ENCODE measurements around the gene IGSF22. TPM values are rescaled to one million over a fixed set of nuclear protein-coding genes. Genes with fewer than 3 reads are reported as not detected.
"Not testable (repeated sequence)": the region's sequence is repeated elsewhere in the genome, so short reads cannot be mapped to it uniquely, and the experiment has no call there.

Gene IGSF22
- total RNA-seq, 1 donor from 2014 or later: 0.06 TPM

- DNase-seq (ENCODE audit: extremely low read depth, low read depth, low spot score): no peak
These were observed 32.8 kb downstream of the IGSF22 start for GRCh38 chr11:18692941-18693760.

DNA sequence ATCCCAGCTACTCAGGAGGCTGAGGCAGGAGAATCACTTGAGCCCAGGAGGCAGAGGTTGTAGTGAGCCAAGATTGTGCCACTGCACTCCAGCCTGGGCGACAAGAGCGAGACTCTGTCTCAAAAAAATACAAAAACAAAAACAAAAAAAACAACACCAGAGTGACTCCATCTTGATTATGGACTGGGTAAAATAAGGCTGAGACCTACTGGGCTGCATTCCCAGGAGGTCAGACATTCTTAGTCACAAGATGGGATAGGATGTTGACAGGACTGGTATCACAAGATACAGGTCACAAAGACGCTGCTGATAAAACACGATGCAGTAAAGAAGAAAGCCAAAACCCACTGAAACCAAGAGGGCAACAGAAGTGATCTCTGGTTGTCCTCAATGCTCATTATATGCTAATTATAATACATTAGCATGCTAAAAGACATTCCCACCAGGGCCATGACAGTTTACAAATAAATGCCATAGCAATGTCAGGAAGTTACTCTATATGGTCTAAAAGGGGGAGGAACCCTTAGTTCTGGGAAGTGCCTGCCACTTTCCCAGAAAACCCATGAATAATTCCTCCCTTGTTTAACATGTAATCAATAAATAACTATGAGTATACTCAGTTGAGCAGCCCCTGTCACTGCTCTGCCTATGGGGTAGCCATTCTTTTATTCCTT, 34.4 kb downstream of the IGSF22 start:
- not testable (repeated sequence) for DNase-seq (ENCODE audit: extremely low read depth, low read depth, low spot score)

DNA sequence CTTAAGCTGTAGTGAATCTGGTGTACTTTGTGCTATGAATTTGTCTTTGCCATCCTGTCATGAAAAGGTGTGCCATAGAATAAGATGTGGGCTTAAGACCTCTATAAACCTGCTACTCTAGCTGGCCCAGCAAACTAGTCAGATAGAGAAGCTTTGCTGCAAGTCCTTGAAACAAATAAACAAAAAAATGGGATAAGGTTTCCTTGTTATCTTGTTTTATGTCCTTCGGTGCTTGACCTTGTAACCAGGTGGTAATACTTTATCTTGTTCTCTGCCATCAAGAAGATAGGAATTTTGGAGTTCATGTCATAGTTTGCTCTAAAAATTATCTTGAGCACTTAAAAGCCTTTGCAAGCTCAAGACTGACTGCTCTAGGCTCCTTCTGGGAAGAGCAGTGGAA, 41.7 kb downstream of the IGSF22 start:
- no peak for DNase-seq (ENCODE audit: extremely low read depth, low read depth, low spot score)

GRCh38 chr11:18682466-18682865, 43.5 kb downstream of the IGSF22 start:
- no peak for DNase-seq (ENCODE audit: extremely low read depth, low read depth, low spot score)

DNA sequence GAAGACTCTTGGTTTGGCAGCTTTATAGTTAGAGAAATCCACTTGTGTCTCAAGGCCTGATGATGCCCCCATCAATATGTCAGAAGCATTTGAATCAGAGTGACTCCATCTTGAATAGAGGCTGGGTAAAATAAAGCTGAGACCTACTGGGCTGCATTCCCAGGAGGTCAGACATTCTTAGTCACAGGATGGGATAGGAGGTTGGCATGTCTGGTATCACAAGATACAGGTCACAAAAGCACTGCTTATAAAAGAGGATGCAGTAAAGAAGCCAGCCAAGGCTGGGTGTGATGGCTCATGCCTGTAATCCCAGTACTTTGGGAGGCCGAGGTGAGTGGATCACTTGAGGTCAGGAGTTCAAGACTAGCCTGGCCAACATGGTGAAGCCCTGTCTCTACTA, 44.0 kb downstream of the IGSF22 start:
- DNase-seq (ENCODE audit: extremely low read depth, low read depth, low spot score): not testable (repeated sequence)

DNA sequence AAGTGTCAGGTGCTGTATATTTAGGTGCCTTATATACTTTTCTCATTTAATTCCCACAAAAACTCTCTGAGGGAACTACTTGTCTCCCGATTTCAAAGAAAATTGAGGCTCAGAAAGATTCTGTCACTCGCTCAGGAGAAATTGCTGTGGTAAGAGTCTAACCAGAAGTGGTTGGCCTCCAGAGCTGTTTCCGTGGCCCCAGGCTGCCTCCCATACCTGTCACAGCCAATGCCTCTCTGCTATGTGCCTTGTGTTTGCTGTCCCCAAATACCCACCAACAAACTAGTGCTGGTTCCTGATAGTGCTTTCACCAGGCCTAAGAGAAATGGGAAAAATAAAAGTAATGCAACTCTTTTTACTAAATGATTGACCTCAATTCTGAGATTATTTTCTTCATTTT, 48.4 kb downstream of the IGSF22 start:
- DNase-seq (ENCODE audit: extremely low read depth, low read depth, low spot score): no peak

DNA sequence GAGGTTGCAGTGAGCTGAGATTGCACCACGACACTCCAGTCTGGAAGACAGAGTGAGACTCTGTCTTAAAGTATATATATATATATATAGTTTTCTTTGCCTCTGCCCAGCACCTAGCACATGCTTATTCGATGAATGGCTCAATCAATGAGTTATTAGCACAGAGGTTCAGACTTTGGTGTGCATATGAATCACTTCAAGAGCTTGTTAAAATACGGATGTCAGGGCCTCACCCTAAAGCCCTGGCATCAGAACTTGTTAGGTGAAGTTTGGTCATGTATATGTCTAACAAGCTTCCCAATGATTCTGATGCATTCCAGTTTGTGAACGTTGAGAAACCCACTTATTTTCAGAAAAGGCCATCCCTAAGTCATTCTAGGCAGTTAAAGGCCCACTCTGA, 49.2 kb downstream of the IGSF22 start:
- no peak for DNase-seq (ENCODE audit: extremely low read depth, low read depth, low spot score)

GRCh38 chr11:18672209-18672608, 53.8 kb downstream of the IGSF22 start:
- DNase-seq (ENCODE audit: extremely low read depth, low read depth, low spot score): not testable (repeated sequence)

DNA sequence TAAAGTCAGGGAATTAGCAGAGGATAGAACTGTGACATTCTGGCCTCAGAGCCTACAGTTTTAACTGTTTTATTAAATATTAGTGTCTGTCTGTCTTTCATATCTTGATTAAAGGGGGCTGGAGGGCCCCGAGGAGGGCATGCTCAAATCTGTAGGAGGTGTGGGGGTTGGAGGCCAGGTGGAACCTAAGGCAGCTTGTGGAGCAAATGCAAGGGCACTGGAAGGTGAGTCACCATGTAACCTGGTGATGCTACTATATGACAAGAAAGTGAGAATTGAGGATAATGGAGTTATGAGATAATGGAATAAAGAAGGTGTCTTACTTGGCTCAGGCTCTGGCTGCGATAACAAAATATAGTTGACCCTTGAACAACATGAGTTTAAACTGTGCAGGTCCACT, 54.7 kb downstream of the IGSF22 start:
- DNase-seq (ENCODE audit: extremely low read depth, low read depth, low spot score): no peak

DNA sequence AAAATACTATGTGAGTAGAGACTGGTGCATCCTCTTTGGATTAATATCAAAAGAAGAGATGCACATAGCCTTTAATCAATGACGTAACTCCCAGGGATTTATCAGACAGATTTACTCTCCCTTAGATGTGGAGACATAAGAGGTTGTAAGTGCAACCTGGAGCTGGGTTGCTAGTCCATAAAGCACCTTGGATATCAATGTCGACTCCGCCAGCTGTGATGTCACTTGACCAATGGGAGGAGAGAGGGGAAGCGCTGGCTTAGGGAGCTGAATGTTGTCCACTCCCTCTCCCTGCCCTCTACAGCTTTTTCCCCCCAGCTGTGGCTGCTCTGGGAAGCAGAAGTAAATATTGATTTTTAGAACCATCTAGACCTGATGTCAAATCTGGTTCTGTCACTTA, 56.3 kb downstream of the IGSF22 start:
- no peak for DNase-seq (ENCODE audit: extremely low read depth, low read depth, low spot score)

DNA sequence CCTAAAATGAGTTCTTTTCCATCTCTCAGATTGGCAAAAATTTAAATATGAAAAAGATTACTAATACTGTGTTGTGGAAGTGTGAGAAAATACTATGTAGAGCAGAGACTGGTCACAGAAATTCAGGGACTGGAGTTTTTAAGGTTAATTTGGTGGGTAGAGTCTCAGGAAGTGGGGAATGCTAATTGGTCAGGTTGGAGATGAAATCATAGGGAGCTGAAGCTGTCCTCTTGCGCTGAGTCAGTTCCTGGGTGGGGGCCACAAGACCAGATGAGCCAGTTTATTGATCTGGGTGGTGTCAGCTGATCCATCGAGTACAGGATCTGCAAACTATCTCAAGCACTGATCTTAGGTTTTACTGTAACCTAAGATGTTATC, 56.8 kb downstream of the IGSF22 start:
- DNase-seq (ENCODE audit: extremely low read depth, low read depth, low spot score): no peak

DNA sequence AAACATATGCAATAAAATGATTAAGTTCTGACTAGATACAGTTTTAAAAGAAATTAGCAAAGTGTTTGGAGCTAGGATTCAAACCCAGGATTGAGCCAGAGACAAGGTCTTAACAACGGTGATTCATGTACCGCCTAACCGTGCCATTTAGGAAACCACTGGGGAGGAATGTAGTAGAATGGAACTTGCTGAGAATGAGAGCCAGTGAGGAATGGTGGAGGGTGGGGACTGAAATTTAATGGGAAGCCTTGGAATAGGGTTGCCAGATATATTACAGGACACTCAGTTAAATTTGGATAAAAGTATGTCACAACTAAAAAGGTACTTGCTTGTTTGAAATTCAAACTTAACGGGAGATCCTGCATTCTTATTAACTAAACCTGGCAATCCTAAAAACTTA, 57.9 kb downstream of the IGSF22 start:
- DNase-seq (ENCODE audit: extremely low read depth, low read depth, low spot score): no peak

- not testable (repeated sequence) for DNase-seq (ENCODE audit: extremely low read depth, low read depth, low spot score)
These were observed 60.6 kb downstream of the IGSF22 start for GRCh38 chr11:18665353-18665872.

GRCh38 chr11:18657673-18658072, 68.3 kb downstream of the IGSF22 start:
- no peak for DNase-seq (ENCODE audit: extremely low read depth, low read depth, low spot score)

Other genes with a start within 250 kb of the IGSF22 start
- 91.4 and 114 TPM in 2 replicates for gene TSG101, start 199.2 kb downstream of the IGSF22 start, total RNA-seq
- gene UEVLD, start 137.5 kb downstream of the IGSF22 start, total RNA-seq: 23.6 and 23.7 TPM in 2 replicates
- gene MISFA, start 126.4 kb downstream of the IGSF22 start, total RNA-seq: 1.4 TPM in 1 of 2 replicates, not detected in the other
- gene SPTY2D1, start 91.8 kb downstream of the IGSF22 start, total RNA-seq: 17.3 and 21.1 TPM in 2 replicates
- 2.3 and 2.9 TPM in 2 replicates for gene TMEM86A, start 27.4 kb downstream of the IGSF22 start, total RNA-seq
- gene PTPN5, start 65.6 kb upstream of the IGSF22 start, total RNA-seq: 0.34 TPM in 1 of 2 replicates, not detected in the other
- not detected in 2 replicates for gene MRGPRX1, start 213.2 kb upstream of the IGSF22 start, total RNA-seq